ENCODE results near the gene ZNF775. TPM values are rescaled to one million over a fixed set of nuclear protein-coding genes. Genes with fewer than 3 reads are reported as not detected.

The ZNF775 gene
- total RNA-seq, 6 experiments from 2014 or later = 0.44 to 1.6 (median 0.96) TPM

DNA sequence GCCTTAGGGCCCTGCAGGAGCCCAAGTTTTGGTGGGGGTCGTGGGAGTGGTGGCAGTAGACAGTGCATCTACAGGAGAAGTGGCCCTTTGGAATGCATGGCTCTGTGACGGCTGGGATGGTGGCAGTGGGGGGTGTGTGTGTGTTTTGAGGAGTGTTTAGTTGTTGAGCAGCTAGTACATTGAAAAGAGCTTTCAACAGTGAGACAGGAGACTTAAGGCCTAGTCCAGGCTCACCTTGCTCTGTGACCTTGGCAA, 27.1 kb downstream of the ZNF775 start:
- Histone ChIP-seq H3K27me3 (no peaks in the 10 kb centered on the region), H3K4me3 (peak overlapping the region in 1 of 3 donors; percentile 78), H3K9me3 (no peaks in the 10 kb centered on the region), H3K27ac (peak overlapping the region; percentile 88 to 96 (median 91)), H3K4me1 (peaks cover 0 to 23% (median 8%) of the 10 kb centered on the region in 4 donors), H3K36me3 (peaks cover 0 to 5% (median 0%) of the 10 kb centered on the region in 4 donors)
- no CpG with 5 or more reads among the region's 2 CpGs for WGBS (ENCODE audit: insufficient coverage, low coverage, low lambda C conversion rate, missing lambda C conversion rate)
- DNase-seq = no peak
- TF ChIP-seq, protein P1, sequence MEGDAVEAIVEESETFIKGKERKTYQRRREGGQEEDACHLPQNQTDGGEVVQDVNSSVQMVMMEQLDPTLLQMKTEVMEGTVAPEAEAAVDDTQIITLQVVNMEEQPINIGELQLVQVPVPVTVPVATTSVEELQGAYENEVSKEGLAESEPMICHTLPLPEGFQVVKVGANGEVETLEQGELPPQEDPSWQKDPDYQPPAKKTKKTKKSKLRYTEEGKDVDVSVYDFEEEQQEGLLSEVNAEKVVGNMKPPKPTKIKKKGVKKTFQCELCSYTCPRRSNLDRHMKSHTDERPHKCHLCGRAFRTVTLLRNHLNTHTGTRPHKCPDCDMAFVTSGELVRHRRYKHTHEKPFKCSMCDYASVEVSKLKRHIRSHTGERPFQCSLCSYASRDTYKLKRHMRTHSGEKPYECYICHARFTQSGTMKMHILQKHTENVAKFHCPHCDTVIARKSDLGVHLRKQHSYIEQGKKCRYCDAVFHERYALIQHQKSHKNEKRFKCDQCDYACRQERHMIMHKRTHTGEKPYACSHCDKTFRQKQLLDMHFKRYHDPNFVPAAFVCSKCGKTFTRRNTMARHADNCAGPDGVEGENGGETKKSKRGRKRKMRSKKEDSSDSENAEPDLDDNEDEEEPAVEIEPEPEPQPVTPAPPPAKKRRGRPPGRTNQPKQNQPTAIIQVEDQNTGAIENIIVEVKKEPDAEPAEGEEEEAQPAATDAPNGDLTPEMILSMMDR (IDR thresholded peaks at IDR 0.05) = no peak
- TF ChIP-seq POLR2A (IDR thresholded peaks at IDR 0.05) = no peak
- intact Hi-C loops (cut with DNase I) = no loop called here
- ATAC-seq = peak in 1 of 4 donors; percentile 2

DNA sequence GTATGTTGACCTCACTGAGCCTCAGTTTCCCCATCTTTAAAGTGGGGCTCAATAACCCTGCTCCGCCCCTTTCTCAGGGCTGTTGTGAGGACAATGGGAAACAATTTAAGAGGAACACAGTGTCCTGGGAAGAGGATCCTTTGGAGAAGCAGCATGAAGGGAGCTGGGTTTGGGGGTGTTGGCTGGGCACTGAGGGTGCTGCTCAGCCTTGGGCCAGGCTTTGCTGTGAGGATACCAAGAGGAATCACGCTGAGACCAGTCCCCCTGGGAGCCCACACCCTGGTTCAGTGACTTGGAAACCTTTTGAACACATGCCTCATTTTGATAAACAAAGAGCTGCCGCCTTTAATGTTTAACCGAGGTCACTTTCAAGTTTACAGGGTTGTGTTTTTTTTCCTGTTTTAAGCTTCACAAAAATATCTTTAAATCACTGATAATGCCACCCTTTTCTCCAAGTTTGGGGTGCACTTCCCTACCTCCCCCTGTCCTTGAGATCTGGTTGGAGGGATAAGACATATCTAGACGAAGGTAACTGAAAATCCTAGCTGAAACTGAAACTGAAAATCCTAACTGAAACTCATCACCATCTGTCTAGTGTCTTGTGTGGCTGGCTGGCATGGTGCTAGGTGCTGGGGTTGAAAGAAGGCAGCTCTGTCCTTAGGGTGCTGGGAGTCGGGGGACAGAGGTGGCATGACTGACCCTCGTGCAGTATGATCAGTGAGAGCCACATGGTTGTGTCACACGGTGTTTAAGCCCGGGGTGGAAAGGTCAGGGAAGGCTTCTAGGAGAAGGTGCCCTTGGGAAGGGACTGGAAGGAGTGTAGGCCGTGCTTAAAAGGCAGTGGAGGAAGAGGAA, 27.7 kb downstream of the ZNF775 start:
- Histone ChIP-seq H3K4me1 (peaks cover 0 to 23% (median 8%) of the 10 kb centered on the region in 4 donors), H3K27ac (peak overlapping the region; percentile 88 to 96 (median 91)), H3K9me3 (no peaks in the 10 kb centered on the region), H3K36me3 (peaks cover 0 to 5% (median 0%) of the 10 kb centered on the region in 4 donors), H3K4me3 (peak overlapping the region in 1 of 3 donors; percentile 78), H3K27me3 (no peaks in the 10 kb centered on the region)
- ATAC-seq (peak; percentile 14 to 39 (median 36)), DNase-seq (peak in 1 of 3 donors; percentile 49)
- WGBS (ENCODE audit: insufficient coverage, low coverage, low lambda C conversion rate, missing lambda C conversion rate) = 12% methylated on average over 9 of the region's 10 CpGs
- intact Hi-C loops (cut with DNase I) = no loop called here
- TF ChIP-seq, protein P1 (IDR thresholded peaks at IDR 0.05) = no peak
- TF ChIP-seq POLR2A (IDR thresholded peaks at IDR 0.05) = no peak

DNA sequence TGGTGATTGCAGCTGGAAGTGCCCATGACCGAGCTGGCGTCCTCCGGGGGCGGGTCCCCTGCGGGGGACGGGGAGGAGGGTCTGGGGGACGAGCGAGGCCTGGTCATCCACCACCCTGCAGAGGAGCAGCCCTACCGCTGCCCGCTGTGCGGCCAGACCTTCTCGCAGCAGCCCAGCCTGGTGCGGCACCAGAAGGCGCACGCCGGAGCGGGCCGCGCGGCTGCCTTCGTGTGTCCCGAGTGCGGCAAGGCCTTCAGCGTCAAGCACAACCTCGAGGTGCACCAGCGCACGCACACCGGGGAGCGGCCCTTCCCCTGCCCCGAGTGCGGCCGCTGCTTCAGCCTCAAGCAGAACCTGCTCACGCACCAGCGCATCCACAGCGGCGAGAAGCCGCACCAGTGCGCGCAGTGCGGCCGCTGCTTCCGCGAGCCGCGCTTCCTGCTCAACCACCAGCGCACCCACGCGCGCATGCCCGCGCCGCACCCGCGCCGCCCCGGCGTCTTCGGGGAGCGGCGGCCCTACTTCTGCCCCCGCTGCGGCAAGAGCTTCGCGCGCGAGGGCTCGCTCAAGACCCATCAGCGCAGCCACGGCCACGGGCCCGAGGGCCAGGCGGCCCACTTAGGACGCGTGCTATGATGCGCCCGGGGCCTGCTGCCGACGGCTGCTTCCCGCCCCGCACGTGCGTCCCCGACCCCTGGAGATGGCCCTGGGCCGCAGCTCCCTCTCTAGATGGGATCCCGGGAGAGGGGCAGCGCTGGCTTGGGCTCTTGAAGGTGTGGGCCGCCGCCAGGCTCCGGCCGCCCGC, 28.7 kb downstream of the ZNF775 start:
- intact Hi-C loops (cut with DNase I) = no loop called here
- Histone ChIP-seq H3K4me3 (no peak overlapping the region), H3K27me3 (no peaks in the 10 kb centered on the region), H3K9me3 (no peaks in the 10 kb centered on the region), H3K27ac (peak overlapping the region; percentile 88 to 96 (median 91)), H3K4me1 (peaks cover 0 to 23% (median 8%) of the 10 kb centered on the region in 4 donors), H3K36me3 (peaks cover 0 to 5% (median 0%) of the 10 kb centered on the region in 4 donors)
- DNase-seq (peak in 1 of 3 donors; percentile 42), ATAC-seq (no peak)
- WGBS (ENCODE audit: insufficient coverage, low coverage, low lambda C conversion rate, missing lambda C conversion rate) = 93% methylated on average over 3 of the region's 91 CpGs
- TF ChIP-seq, protein P1 (IDR thresholded peaks at IDR 0.05) = no peak
- TF ChIP-seq POLR2A (IDR thresholded peaks at IDR 0.05) = no peak

DNA sequence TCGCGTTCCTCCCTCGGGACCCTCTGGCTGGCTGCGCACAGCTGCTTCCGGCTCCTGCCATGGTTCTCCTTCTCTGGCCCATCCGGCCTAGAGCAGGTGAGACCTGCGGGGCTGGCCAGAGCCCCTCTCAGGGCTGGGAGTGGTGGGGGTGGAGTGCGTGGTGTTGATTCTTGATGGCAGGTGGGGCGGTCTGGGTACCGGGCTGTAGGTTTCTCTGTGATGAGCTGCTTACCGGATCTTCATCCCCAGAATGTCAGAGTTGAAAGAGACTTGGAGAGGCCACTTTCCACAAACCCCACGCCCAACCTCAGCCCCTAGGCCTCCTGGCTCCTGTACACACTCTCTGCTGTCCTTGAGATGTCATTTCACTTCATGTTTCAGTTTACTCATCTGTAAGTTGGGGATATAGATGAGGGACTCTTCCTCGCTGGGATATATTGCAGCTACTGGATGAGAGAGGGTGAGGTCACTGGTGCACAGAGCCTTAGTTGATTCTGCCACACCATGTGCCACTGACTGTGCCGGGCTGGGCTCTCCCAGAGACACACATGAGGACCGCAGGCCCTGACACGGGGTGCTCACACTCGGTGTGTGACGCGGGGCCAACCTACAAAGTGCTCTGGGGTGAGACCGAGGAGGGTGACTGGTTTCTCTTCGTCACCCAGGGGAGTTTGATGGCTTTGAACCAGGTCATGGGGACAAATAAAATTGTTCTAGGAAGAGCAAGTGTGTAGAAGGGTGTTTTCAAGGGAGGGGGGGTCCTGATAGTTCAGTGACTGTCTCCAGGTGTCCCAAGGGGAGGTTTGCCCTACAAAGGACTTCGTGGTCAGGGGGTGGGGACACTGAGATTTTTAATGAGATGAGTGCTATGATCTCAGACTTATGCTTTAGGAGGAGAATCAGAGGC, 29.5 kb downstream of the ZNF775 start:
- no peak for DNase-seq
- H3K27ac ChIP-seq = no peak overlapping the region
- no peak for ATAC-seq
- H3K27me3 ChIP-seq = no peaks in the 10 kb centered on the region
- peaks cover 0 to 5% (median 0%) of the 10 kb centered on the region in 4 donors for H3K36me3 ChIP-seq
- WGBS (ENCODE audit: insufficient coverage, low coverage, low lambda C conversion rate, missing lambda C conversion rate) = 93% methylated on average over 9 of the region's 22 CpGs
- TF ChIP-seq POLR2A (IDR thresholded peaks at IDR 0.05) = no peak
- TF ChIP-seq, protein P1 (IDR thresholded peaks at IDR 0.05) = no peak
- peaks cover 0 to 23% (median 8%) of the 10 kb centered on the region in 4 donors for H3K4me1 ChIP-seq
- intact Hi-C loops (cut with DNase I) = no loop called here
- no peaks in the 10 kb centered on the region for H3K9me3 ChIP-seq
- H3K4me3 ChIP-seq = no peak overlapping the region

All from right lobe of liver (tissue), 6 donors.